OCI-LY7 (cell line): ENCODE results near the gene TP53I11.

Experiments used
- EZH2phosphoT487 ChIP-seq: fragments of 200-600 bp; sonication (generic); IDR thresholded peaks from 2 replicates; pipeline ENCODE4 v1.6.1; 2018; ENCODE audit warnings: low read depth, borderline replicate concordance, mild to moderate bottlenecking, mixed run types, antibody characterized with exemption, low read length, moderate library complexity, mixed read lengths
- TF ChIP-seq, protein P1 (sequence below): fragments of 200-600 bp; sonication (generic); conservative IDR thresholded peaks from 2 replicates; pipeline ENCODE4 v1.5.1; 2014; ENCODE audit warnings: mild to moderate bottlenecking, antibody characterized with exemption, low read length, moderate library complexity, mixed read lengths

- TF ChIP-seq, protein P1, sequence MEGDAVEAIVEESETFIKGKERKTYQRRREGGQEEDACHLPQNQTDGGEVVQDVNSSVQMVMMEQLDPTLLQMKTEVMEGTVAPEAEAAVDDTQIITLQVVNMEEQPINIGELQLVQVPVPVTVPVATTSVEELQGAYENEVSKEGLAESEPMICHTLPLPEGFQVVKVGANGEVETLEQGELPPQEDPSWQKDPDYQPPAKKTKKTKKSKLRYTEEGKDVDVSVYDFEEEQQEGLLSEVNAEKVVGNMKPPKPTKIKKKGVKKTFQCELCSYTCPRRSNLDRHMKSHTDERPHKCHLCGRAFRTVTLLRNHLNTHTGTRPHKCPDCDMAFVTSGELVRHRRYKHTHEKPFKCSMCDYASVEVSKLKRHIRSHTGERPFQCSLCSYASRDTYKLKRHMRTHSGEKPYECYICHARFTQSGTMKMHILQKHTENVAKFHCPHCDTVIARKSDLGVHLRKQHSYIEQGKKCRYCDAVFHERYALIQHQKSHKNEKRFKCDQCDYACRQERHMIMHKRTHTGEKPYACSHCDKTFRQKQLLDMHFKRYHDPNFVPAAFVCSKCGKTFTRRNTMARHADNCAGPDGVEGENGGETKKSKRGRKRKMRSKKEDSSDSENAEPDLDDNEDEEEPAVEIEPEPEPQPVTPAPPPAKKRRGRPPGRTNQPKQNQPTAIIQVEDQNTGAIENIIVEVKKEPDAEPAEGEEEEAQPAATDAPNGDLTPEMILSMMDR = peak; percentile 64
- no peak for TF ChIP-seq EZH2phosphoT487
These were observed at the start of gene TP53I11 for GRCh38 chr11:44950625-44951476.
